ENCODE data around the gene RNF114.
"Not testable (repeated sequence)": the region's sequence is repeated elsewhere in the genome, so short reads cannot be mapped to it uniquely, and the experiment has no call there.

Gene RNF114

DNA sequence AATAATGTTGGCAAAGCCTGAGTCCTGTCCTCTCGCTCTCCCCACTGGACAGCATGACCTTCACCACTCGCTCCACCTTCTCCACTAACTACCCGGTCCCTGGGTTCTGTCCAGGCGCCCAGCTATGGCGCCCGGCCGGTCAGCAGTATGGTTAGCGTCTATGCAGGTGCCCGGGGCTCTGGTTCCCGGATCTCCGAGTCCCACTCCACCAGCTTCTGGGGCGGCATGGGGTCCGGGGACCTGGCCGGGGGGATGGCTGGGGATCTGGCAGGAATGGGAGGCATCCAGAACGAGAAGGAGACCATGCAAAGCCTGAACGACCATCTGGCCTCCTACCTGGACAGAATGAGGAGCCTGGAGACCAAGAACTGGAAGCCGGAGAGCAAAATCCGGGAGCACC lies 20.5 kb downstream of the RNF114 start:
- TF ChIP-seq CTCF (IDR thresholded peaks at IDR 0.05; ENCODE audit: control insufficient read depth, extremely low read depth, insufficient read depth), result no peak
- no peak for DNase-seq (ENCODE audit: low read depth)
- H3K4me3 ChIP-seq (ENCODE audit: low read depth, low read length), result no peak overlapping the region

- DNase-seq (ENCODE audit: low read depth); H3K4me3 ChIP-seq (ENCODE audit: low read depth, low read length): not testable (repeated sequence)
These were observed 21.1 kb downstream of the RNF114 start for GRCh38 chr20:49957089-49957938.

- TF ChIP-seq CTCF (IDR thresholded peaks at IDR 0.05; ENCODE audit: control insufficient read depth, extremely low read depth, insufficient read depth), result no peak
- no peak overlapping the region for H3K4me3 ChIP-seq (ENCODE audit: low read depth, low read length)
- DNase-seq (ENCODE audit: low read depth), result no peak
These were observed 25.2 kb downstream of the RNF114 start for GRCh38 chr20:49961413-49961812.

- no peak for DNase-seq (ENCODE audit: low read depth)
- TF ChIP-seq CTCF (IDR thresholded peaks at IDR 0.05; ENCODE audit: control insufficient read depth, extremely low read depth, insufficient read depth), result peak; percentile 44; the same call in 1 of the 2 replicates
- H3K4me3 ChIP-seq (ENCODE audit: low read depth, low read length), result no peak overlapping the region
These were observed 29.0 kb downstream of the RNF114 start for GRCh38 chr20:49964964-49965780.

DNA sequence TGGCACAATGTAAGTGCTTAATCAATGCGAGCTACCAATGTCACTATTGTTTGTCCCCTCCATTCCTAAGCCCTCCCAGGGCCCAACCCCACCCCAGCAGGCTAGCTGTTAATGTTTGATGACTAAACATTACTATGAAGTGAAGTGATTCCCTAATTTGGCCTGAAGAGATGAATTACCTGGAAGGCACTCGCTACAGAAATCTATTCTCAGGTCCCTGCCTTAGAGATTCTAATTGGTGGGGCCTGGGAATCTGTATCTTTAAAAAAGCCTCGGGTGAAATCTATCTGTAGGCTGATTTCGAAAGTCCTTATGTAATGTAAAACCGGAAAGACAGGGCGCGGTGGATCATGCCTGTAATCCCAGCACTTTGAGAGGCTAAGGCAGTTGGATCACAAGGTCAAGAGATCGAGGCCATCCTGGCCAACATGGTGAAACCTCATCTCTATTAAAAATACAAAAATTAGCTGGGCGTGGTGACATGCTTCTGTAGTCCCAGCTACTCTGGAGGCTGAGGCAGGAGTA lies 29.6 kb downstream of the RNF114 start:
- no peak for DNase-seq (ENCODE audit: low read depth)
- no peak for TF ChIP-seq CTCF (IDR thresholded peaks at IDR 0.05; ENCODE audit: control insufficient read depth, extremely low read depth, insufficient read depth)
- H3K4me3 ChIP-seq (ENCODE audit: low read depth, low read length), result no peak overlapping the region

GRCh38 chr20:49966861-49967260 lies 30.7 kb downstream of the RNF114 start:
- H3K4me3 ChIP-seq (ENCODE audit: low read depth, low read length), result no peak overlapping the region
- no peak for TF ChIP-seq CTCF (IDR thresholded peaks at IDR 0.05; ENCODE audit: control insufficient read depth, extremely low read depth, insufficient read depth)
- no peak for DNase-seq (ENCODE audit: low read depth)

DNA sequence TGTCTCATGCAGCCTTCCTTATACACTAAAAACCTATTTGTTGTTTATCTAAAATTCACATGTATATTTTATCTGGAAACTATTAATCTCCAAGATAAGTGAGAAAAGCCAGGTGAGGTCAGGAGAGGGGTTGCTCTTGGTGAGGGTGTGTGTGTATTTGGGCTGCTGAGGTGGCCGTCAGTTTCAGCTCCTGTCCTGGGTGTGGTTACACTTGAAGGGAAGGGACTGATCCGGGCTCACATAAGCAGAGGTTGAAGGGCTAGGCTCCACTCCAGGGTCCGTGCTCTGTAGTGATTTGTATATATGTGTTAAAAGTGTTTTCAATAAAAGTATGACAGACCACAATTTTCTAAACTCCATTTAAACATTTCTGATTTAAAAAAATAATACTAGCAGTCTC lies 33.0 kb downstream of the RNF114 start:
- DNase-seq (ENCODE audit: low read depth), result no peak

More for the DNA sequence above, 33.0 kb downstream of the RNF114 start:
- TF ChIP-seq CTCF (IDR thresholded peaks at IDR 0.05; ENCODE audit: control insufficient read depth, extremely low read depth, insufficient read depth), result no peak
- H3K4me3 ChIP-seq (ENCODE audit: low read depth, low read length), result no peak overlapping the region
